GM18858 (cell line): ENCODE data around the gene FMR1.
A peak's percentile ranks its signal among the peaks of the same experiment; 100 is the strongest.

Source experiments
- ATAC-seq: cut with Tn5 transposase; IDR thresholded peaks from one replicate; pipeline ENCODE4 v1.9.1; 2021; ENCODE audit not compliant: unreplicated experiment

The FMR1 gene

GRCh38 chrX:147914591-147914990 lies 2.9 kb downstream of the FMR1 start:
- ATAC-seq = no peak

- ATAC-seq = no peak
Measured at GRCh38 chrX:147916375-147916968, 4.8 kb downstream of the FMR1 start.

- ATAC-seq = peak; percentile 87
Measured at GRCh38 chrX:147917700-147918695, 6.3 kb downstream of the FMR1 start.

GRCh38 chrX:147920161-147920666 lies 8.5 kb downstream of the FMR1 start:
- no peak for ATAC-seq

- no peak for ATAC-seq
Measured at GRCh38 chrX:147923605-147924004, 11.9 kb downstream of the FMR1 start.

GRCh38 chrX:147927256-147927655 lies 15.5 kb downstream of the FMR1 start:
- ATAC-seq = no peak

- no peak for ATAC-seq
Measured at GRCh38 chrX:147933815-147934214, 22.1 kb downstream of the FMR1 start.

GRCh38 chrX:147935156-147935758 lies 23.5 kb downstream of the FMR1 start:
- ATAC-seq = no peak

- ATAC-seq = no peak
Measured at GRCh38 chrX:147945286-147945685, 33.6 kb downstream of the FMR1 start.

GRCh38 chrX:147948531-147948930 lies 36.8 kb downstream of the FMR1 start:
- no peak for ATAC-seq

- no peak for ATAC-seq
Measured at GRCh38 chrX:147950352-147950751, 38.6 kb downstream of the FMR1 start.

- ATAC-seq = no peak
Measured at GRCh38 chrX:147953976-147954375, 42.3 kb downstream of the FMR1 start.

- no peak for ATAC-seq
Measured at GRCh38 chrX:147957291-147957690, 45.6 kb downstream of the FMR1 start.

GRCh38 chrX:147958291-147958690 lies 46.6 kb downstream of the FMR1 start:
- no peak for ATAC-seq

- ATAC-seq = no peak
Measured at GRCh38 chrX:147960722-147961121, 49.0 kb downstream of the FMR1 start.

- ATAC-seq = no peak
Measured at GRCh38 chrX:147962476-147962875, 50.8 kb downstream of the FMR1 start.

GRCh38 chrX:147978931-147979330 lies 67.2 kb downstream of the FMR1 start:
- no peak for ATAC-seq

GRCh38 chrX:147981038-147981752 lies 69.5 kb downstream of the FMR1 start, which contains the start of gene FMR1NB:
Gene FMR1NB, plus strand, starts transcription at chrX:147981337. Its CDS starts 66 bp downstream, at chrX:147981403.
- ATAC-seq = no peak
